GM19463 (cell line): Measurements from ENCODE around the gene DNAJB8.

Experiments
- ATAC-seq: cut with Tn5 transposase; IDR thresholded peaks from one replicate; pipeline ENCODE4 v1.9.1; 2021; ENCODE audit warnings: mild to moderate bottlenecking, moderate library complexity; ENCODE audit not compliant: unreplicated experiment

DNAJB8 gene

GRCh38 chr3:128466840-128467541 lies at the start of gene DNAJB8:
Gene DNAJB8, minus strand, starts transcription at chr3:128466890. Its CDS starts 3,645 bp downstream, at chr3:128463245.
- no peak for ATAC-seq

GRCh38 chr3:128515967-128516366 lies 49.3 kb upstream of the DNAJB8 start:
- ATAC-seq: no peak

- ATAC-seq: no peak
Measured at GRCh38 chr3:128508852-128509251, 42.2 kb upstream of the DNAJB8 start.

- no peak for ATAC-seq
Measured at GRCh38 chr3:128506754-128507153, 40.1 kb upstream of the DNAJB8 start.

- ATAC-seq: no peak
Measured at GRCh38 chr3:128505771-128506170, 39.1 kb upstream of the DNAJB8 start.

- ATAC-seq: no peak
Measured at GRCh38 chr3:128504963-128505730, 38.5 kb upstream of the DNAJB8 start.

GRCh38 chr3:128504533-128504915 lies 37.8 kb upstream of the DNAJB8 start:
- ATAC-seq: no peak

GRCh38 chr3:128503751-128504532 lies 37.3 kb upstream of the DNAJB8 start:
- ATAC-seq: no peak

- no peak for ATAC-seq
Measured at GRCh38 chr3:128503164-128503651, 36.5 kb upstream of the DNAJB8 start.

GRCh38 chr3:128502712-128503111 lies 36.0 kb upstream of the DNAJB8 start:
- no peak for ATAC-seq

GRCh38 chr3:128501431-128501830 lies 34.7 kb upstream of the DNAJB8 start:
- ATAC-seq: no peak

- no peak for ATAC-seq
Measured at GRCh38 chr3:128500556-128500955, 33.9 kb upstream of the DNAJB8 start.

GRCh38 chr3:128499724-128500275 lies 33.1 kb upstream of the DNAJB8 start:
- ATAC-seq: no peak

GRCh38 chr3:128498901-128499530 lies 32.3 kb upstream of the DNAJB8 start:
- ATAC-seq: no peak

GRCh38 chr3:128498127-128498626 lies 31.5 kb upstream of the DNAJB8 start:
- ATAC-seq: no peak

- ATAC-seq: no peak
Measured at GRCh38 chr3:128497305-128498126, 30.8 kb upstream of the DNAJB8 start.

- ATAC-seq: no peak
Measured at GRCh38 chr3:128496602-128497304, 30.1 kb upstream of the DNAJB8 start.

- ATAC-seq: no peak
Measured at GRCh38 chr3:128496019-128496601, 29.4 kb upstream of the DNAJB8 start.
